SK-N-SH treated with all-trans-retinoic acid at 6 μM for 48 hours (cell line): ENCODE measurements around the gene SOX6.

ENCODE experiments used
- ARNTL ChIP-seq: fragments of 450-650 bp; formaldehyde crosslinking; IDR thresholded peaks from 2 replicates; pipeline ENCODE4 v1.5.0; 2020; ENCODE audit warnings: low read depth, mild to moderate bottlenecking, moderate library complexity, borderline replicate concordance
- CSDC2 ChIP-seq: fragments of 250-450 bp; sonication (Bioruptor Pico); IDR thresholded peaks from 2 replicates; pipeline ENCODE4 v1.5.0; 2020; ENCODE audit warnings: mild to moderate bottlenecking, moderate library complexity
- ESRRG ChIP-seq: fragments of 250-450 bp; sonication (Bioruptor Pico); IDR thresholded peaks from 2 replicates; pipeline ENCODE4 v1.6.1; 2021; ENCODE audit warnings: mild to moderate bottlenecking
- GLIS3 ChIP-seq: fragments of 250-450 bp; sonication (Bioruptor Pico); IDR thresholded peaks from 2 replicates; pipeline ENCODE4 v1.5.0; 2020; ENCODE audit warnings: mild to moderate bottlenecking, moderate library complexity
- OSR1 ChIP-seq: fragments of 250-450 bp; sonication (Bioruptor Pico); IDR thresholded peaks from 2 replicates; pipeline ENCODE4 v1.8.0; 2022; ENCODE audit warnings: moderate library complexity, mild to moderate bottlenecking, inconsistent platforms
- PATZ1 ChIP-seq: fragments of 250-450 bp; sonication (Bioruptor Pico); IDR thresholded peaks from 2 replicates; pipeline ENCODE4 v1.8.0; 2020; ENCODE audit warnings: mild to moderate bottlenecking, moderate library complexity, borderline replicate concordance
- POU6F1 ChIP-seq: fragments of 250-450 bp; sonication (Bioruptor Pico); IDR thresholded peaks from 2 replicates; pipeline ENCODE4 v1.8.0; 2021; ENCODE audit warnings: low read depth, mild to moderate bottlenecking, moderate library complexity, borderline replicate concordance
- RARB ChIP-seq: fragments of 250-450 bp; sonication (Bioruptor Pico); IDR thresholded peaks from 2 replicates; pipeline ENCODE4 v1.8.0; 2021; ENCODE audit warnings: mild to moderate bottlenecking, moderate library complexity
- SNAI2 ChIP-seq: fragments of 250-450 bp; sonication (Bioruptor Pico); IDR thresholded peaks from 2 replicates; pipeline ENCODE4 v1.5.0; 2020; ENCODE audit warnings: mild to moderate bottlenecking, moderate library complexity
- TCF4 ChIP-seq: fragments of 250-450 bp; sonication (Bioruptor Pico); IDR thresholded peaks from 2 replicates; pipeline ENCODE4 v1.8.0; 2021; ENCODE audit warnings: mild to moderate bottlenecking, moderate library complexity, borderline replicate concordance
- TOX ChIP-seq: fragments of 250-450 bp; sonication (Bioruptor Pico); IDR thresholded peaks from 2 replicates; pipeline ENCODE4 v1.8.0; 2021; ENCODE audit warnings: mild to moderate bottlenecking, moderate library complexity, borderline replicate concordance
- ZC3H10 ChIP-seq: fragments of 250-450 bp; sonication (Bioruptor Pico); IDR thresholded peaks from 2 replicates; pipeline ENCODE4 v1.5.1; 2021; ENCODE audit warnings: mild to moderate bottlenecking, moderate library complexity
- ZFP3 ChIP-seq: fragments of 250-450 bp; sonication (Bioruptor Pico); IDR thresholded peaks from 2 replicates; pipeline ENCODE4 v1.5.0; 2020; ENCODE audit warnings: mild to moderate bottlenecking, moderate library complexity
- ZFP30 ChIP-seq: fragments of 450-650 bp; formaldehyde crosslinking; IDR thresholded peaks from 2 replicates; pipeline ENCODE4 v1.5.0; 2022; ENCODE audit warnings: mild to moderate bottlenecking, moderate library complexity

GRCh38 chr11:16356057-16356760, at the start of gene SOX6:
- TF ChIP-seq POU6F1 (CRISPR knock-in tag), result no peak
- TF ChIP-seq PATZ1, result no peak
- TF ChIP-seq ZFP3 (CRISPR knock-in tag), result no peak
- no peak for TF ChIP-seq SNAI2 (CRISPR knock-in tag)
- TF ChIP-seq RARB (CRISPR knock-in tag), result no peak
- TF ChIP-seq CSDC2 (CRISPR knock-in tag), result no peak
- TF ChIP-seq TOX (CRISPR knock-in tag), result no peak
- no peak for TF ChIP-seq ESRRG (CRISPR knock-in tag)
- TF ChIP-seq ZFP30 (CRISPR knock-in tag), result no peak
- TF ChIP-seq OSR1 (CRISPR knock-in tag), result 0 out of 2 replicates have a peak, but pooled peaks have one; percentile 30
- TF ChIP-seq TCF4 (CRISPR knock-in tag), result no peak
- no peak for TF ChIP-seq ARNTL
- no peak for TF ChIP-seq GLIS3
- TF ChIP-seq ZC3H10 (CRISPR knock-in tag), result 0 out of 2 replicates have a peak, but pooled peaks have one; percentile 16
